GM19455 (cell line): ENCODE results near the gene FOXL2NB.

Experiments
- ATAC-seq: cut with Tn5 transposase; IDR thresholded peaks from one replicate; pipeline ENCODE4 v1.9.1; 2021; ENCODE audit not compliant: unreplicated experiment

The FOXL2NB gene

GRCh38 chr3:138944929-138945708 is 1.9 kb upstream of the FOXL2NB start:
- no peak for ATAC-seq

- ATAC-seq: no peak
Observed at GRCh38 chr3:138945709-138946662, 1.0 kb upstream of the FOXL2NB start.

GRCh38 chr3:138947495-138948121 is 591 bp downstream of the FOXL2NB start:
- ATAC-seq: no peak

GRCh38 chr3:138948371-138949001 is 1.5 kb downstream of the FOXL2NB start:
- no peak for ATAC-seq

- no peak for ATAC-seq
Observed at GRCh38 chr3:138949002-138949418, 2.0 kb downstream of the FOXL2NB start.

GRCh38 chr3:138949445-138950005 is 2.5 kb downstream of the FOXL2NB start:
- ATAC-seq: no peak

GRCh38 chr3:138950006-138950644 is 3.1 kb downstream of the FOXL2NB start:
- no peak for ATAC-seq

- no peak for ATAC-seq
Observed at GRCh38 chr3:138950701-138951100, 3.7 kb downstream of the FOXL2NB start.

GRCh38 chr3:138960417-138960852 is 13.4 kb downstream of the FOXL2NB start:
- no peak for ATAC-seq

- no peak for ATAC-seq
Observed at GRCh38 chr3:138962854-138963560, 16.0 kb downstream of the FOXL2NB start.

- no peak for ATAC-seq
Observed at GRCh38 chr3:138964264-138964663, 17.2 kb downstream of the FOXL2NB start.

- ATAC-seq: no peak
Observed at GRCh38 chr3:138964923-138965322, 17.9 kb downstream of the FOXL2NB start.

- ATAC-seq: no peak
Observed at GRCh38 chr3:138971766-138972320, 24.8 kb downstream of the FOXL2NB start.

GRCh38 chr3:138972941-138973340 is 25.9 kb downstream of the FOXL2NB start:
- no peak for ATAC-seq

GRCh38 chr3:138974462-138974861 is 27.4 kb downstream of the FOXL2NB start:
- no peak for ATAC-seq

- ATAC-seq: no peak
Observed at GRCh38 chr3:138975351-138975750, 28.3 kb downstream of the FOXL2NB start.

GRCh38 chr3:138976047-138976446 is 29.0 kb downstream of the FOXL2NB start:
- ATAC-seq: no peak

GRCh38 chr3:138984816-138985215 is 37.8 kb downstream of the FOXL2NB start:
- ATAC-seq: no peak

- no peak for ATAC-seq
Observed at GRCh38 chr3:138985932-138986331, 38.9 kb downstream of the FOXL2NB start.
